ENCODE measurements around the gene EML6.

The EML6 gene

DNA sequence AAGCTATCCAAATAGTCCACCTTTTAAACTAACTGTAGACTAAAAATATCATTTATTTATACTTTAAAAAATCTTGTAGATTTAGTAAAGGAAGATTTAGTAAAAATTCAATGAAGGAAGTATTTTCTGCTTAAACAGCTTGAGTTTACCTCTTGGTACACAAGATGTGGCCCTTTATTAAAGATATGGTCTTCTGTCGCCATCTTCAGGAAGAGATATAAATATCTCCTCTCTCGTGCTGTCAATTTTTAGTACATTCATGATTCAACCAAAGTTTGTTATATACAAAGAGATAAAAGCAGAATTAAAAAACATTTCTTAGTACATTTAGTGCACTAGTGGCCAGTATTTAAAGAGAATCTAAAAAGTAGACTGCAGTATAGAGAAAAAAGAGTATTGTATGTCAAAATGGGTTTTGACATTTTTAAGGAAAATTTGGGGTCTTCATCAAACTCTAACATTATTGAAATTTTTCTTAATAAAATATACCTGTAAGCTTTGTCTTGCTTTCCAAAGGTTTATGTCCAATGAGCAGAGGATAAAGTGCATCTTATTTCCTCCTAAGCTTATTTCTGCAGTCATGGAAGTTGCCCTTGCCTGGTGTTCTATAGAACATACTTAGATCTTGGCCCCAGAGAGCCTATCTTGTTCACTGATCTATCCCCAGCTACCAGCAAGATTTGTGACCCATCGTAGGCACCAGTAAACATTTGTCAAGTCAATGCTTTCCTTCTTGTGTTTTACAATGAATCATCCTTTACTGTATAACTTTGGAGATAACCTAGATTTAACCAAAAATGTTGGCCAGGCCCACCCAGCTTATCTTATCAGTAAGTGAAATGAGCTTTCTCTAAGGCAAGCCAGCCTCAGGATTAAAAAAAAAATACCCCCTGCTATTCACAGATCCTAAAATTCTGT is 18.5 kb upstream of the EML6 start:
- DNase-seq (ENCODE audit: low read depth in 1 of 2, low spot score in 1 of 2): no peak

DNA sequence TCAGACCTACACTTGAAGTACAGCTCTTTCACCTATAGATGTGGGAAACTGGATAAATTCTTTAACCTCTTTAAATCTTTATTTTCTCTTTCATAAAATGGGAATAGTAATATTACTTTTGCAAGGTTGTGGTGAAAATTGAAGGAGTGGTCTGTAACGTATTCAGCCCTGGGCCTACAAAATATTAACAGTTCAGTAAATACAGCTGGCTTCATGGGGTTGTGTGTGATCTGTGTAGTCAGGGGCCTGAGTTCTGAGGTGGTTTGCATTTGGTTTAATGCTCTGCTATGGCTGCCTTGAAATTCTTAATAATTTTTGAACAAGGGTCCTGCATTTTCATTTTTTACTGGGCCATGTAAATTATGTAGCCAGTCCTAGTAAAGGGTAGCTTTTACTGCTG is 16.8 kb upstream of the EML6 start:
- no peak for DNase-seq (ENCODE audit: low read depth in 1 of 2, low spot score in 1 of 2)

DNA sequence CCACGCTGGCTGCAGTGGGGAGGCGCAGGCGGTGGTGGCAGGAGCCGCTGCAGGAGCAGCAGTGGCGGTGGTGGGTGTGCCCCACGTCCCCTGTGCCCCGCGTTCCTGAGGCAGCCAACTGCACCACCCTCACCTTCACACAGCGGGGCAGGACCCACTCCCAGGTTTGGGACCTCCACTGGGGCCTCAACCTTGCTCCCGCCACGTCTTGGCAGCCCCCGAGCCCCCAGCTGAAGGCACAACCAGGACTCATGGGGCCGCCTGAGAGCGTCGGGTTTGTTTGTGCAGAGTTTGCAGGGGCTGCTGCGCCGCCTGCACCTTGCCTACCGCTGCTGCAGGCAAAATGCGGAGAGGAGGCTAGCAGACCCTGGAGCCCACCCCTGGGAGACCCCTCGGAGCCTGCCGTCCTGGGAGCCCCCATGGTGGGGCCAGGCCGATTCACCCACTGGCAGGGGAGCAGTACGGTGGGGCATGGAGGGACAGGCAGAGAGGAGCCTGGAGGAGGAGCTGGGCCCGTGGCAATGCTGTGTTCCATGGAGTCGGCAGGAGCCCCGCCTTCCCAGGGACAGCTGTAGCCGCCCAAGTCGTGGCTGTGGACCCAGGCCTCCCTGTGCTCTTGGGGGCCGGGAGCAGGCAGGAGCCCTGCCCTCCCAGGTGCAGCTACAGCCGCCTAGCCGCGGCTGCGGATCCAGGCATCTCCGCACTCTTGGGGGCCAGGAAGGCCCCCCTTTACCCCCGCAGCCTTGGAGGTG is 14.7 kb upstream of the EML6 start:
- no peak for DNase-seq (ENCODE audit: low read depth in 1 of 2, low spot score in 1 of 2)

DNA sequence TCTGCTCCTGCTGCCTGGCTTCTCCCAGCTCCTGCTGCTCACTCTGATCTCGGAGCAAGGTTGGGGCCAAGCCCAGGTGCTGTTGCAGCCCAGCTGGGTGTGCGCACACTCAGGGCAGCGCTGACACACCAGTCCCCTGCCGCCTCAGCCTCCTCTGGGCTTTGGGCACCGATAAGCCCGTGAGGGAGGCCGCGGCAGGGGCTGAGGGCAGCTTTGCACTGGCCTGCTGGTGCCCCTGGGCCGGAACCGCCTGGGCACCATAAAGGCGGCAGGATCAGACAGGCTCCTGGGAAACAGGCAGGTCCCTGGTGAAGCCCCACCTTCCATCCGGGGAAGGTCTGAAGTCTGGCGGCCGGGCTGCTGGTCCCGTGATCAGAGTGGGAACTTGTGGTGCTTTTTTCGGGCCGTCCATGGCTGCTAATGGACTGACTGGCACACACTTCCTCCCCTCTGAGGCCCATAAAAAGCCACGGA is 14.1 kb upstream of the EML6 start:
- DNase-seq (ENCODE audit: low read depth in 1 of 2, low spot score in 1 of 2): no peak

DNA sequence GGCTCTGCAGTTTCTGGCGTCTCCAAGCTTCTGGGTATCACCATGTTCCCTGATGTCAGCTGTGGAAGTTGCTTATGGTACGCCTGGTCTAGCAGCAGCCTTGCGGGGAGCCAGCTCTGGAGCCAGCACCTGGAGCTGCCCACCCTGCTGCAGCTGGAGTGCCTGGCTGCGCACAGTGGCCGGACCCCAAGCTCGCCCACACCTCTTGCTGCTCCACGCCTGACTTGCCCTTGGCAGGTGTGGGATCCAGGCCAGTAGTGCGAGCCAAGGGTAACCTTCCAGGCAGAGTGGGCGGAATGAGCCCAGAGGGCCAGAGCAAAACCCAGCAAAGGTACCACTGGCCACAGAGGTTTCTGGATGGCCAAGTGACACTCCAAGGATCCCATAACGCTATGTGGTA is 13.2 kb upstream of the EML6 start:
- DNase-seq (ENCODE audit: low read depth in 1 of 2, low spot score in 1 of 2): no peak

DNA sequence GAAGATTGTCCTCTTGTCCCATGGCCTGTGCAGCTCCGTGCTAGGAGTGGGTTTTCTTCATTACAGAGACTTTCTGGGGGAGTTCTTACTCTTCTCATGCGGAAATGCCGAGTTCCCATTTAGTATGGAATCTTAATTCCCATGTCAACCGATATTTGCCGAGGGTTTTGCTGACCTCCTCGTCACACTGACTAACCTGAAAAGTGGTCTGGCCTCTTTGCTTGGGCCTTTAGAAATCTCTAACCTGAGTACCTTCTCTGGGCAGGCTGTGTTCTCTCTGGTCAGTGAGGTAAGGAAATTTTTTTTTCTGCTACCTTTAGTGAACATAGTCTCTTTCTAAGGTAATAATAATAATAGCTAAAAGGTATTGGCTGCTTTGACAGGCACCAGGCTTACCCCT is 10.9 kb upstream of the EML6 start:
- DNase-seq (ENCODE audit: low read depth in 1 of 2, low spot score in 1 of 2): no peak

DNA sequence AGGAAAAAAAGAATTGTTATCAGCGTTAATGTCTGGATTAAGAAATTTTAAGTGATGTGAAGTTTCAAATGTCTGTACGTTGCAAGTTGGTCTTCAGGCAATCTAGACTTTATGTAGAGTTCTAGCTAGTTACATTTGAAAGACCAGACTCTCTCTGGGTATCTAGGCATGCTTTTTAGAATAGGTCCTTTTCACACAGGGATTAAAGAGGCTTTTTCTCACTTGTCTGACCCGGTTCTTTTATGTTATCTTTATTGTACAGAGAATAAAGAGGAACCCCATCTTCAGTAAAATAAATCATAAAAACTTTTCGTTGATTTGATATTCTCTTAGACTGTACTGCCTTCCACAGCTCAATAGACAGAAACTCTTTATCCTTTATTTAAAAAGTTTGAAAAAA is 8.5 kb upstream of the EML6 start:
- no peak for DNase-seq (ENCODE audit: low read depth in 1 of 2, low spot score in 1 of 2)

DNA sequence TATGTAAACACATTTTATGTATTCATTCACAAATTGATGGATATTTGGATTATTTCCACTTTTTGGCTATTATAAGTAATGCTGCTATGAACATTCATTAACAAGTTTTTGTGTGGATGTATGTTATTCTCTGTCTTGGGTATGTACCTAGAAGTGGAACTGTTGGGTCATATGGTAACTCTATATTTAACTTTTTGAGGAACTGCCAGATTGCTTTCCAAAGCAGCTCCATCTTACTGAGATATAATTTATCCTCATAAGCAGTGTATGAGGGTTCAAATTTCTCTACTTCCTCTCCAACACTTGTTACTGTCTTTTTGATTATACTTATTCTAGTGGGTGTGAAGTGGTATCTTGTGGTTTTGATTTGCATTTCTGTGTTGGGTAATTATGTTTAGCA is 7.1 kb upstream of the EML6 start:
- no peak for DNase-seq (ENCODE audit: low read depth in 1 of 2, low spot score in 1 of 2)

DNA sequence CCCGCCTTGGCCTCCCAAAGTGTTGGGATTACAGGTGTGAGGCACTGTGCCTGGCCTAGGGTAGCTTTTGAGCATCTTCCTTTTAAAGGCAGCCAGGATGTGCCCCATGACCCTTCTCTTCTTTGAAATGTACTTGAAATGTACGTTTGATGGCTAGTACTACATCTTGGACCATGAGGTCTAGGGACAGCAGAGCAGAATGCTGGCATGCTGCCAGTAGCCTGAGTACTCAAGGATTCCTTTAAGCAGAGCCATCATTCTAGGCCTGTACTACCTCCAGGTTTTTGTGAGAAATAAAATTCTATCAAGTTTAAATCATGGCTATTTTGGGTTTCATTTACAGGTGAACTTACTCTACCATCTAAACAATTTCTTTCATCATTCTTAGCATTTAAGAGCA is 2.9 kb upstream of the EML6 start:
- DNase-seq (ENCODE audit: low read depth in 1 of 2, low spot score in 1 of 2): no peak

DNA sequence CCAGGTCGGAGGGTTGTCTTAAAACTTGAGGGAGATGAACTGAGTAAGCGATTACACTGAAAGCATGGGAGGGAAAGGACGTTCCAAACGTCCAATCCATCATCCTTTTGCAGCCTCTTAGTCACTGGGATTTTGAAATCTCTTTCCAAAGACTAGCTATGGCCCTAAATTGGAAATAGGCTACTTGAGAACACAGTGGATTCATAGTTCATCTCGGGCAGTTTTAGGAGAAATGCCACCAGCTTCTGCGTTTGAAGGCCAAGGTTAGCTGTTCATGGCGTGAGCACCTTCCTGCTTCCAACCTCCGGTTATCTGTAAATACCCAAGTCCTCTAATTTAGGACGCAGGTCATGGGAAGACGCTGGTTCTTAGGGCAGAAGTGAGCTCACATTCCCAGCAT is 821 bp upstream of the EML6 start:
- DNase-seq (ENCODE audit: low read depth in 1 of 2, low spot score in 1 of 2): no peak

DNA sequence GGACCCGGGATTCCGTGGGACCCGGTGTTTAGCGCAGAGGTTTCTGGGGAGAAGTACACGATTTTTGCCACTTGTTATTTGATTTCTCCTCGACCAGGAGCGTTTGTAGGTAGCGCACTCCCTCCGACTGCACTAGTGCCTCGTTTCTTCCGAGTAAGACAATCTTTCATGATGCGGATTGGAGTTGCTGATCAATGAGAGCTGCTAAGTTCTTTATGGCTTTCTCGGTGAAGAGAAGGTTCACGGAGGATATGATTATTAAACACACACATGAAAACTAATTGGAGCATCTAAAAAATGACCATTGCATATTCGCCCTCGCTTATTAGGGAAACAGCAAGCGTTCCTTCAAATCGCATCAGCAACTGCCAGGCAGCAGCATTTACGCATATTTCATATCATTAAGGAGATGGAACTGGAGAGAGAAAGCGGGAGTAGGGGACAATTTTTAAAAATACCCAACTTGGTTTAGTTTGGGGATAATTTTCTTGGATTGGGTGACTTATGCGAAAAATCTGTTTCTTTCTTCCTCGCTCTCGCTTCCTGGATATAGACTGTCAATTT is 616 bp downstream of the EML6 start:
- no peak for DNase-seq (ENCODE audit: low read depth in 1 of 2, low spot score in 1 of 2)

DNA sequence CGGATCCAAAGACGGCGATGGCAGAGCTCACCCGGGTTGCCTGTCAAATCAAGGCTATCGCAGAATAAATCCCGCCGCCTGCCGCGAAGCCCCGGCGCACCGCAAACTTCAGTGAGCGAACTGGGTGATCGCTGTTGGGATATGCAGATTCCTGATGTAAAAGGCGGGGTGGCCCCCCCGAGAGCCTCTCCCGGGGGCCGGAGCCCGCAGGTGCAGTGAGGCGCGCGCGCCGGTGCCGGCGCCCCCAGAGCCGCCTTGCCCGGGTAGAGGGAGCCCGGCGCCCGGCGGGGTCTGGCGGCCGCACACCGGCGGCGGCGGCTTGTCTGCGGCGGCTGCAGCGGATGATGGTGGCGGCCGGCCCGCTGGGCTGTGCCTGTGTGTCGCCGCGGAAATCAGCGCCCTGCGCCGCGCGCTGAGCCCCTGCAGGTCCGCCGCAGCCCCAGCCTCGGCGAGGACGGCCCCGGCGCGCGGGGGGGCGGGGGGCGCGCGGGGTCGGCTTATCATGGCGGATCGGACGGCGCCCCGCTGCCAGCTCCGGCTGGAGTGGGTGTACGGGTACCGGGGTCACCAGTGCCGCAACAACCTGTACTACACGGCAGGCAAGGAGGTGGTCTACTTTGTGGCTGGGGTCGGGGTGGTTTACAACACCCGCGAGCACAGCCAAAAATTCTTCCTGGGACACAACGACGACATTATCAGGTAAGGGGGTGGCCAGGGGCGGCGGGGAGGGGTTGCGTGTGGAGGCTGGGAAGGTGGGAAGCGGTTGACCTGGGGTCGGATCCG is 1.3 kb downstream of the EML6 start:
- no peak for DNase-seq (ENCODE audit: low read depth in 1 of 2, low spot score in 1 of 2)

DNA sequence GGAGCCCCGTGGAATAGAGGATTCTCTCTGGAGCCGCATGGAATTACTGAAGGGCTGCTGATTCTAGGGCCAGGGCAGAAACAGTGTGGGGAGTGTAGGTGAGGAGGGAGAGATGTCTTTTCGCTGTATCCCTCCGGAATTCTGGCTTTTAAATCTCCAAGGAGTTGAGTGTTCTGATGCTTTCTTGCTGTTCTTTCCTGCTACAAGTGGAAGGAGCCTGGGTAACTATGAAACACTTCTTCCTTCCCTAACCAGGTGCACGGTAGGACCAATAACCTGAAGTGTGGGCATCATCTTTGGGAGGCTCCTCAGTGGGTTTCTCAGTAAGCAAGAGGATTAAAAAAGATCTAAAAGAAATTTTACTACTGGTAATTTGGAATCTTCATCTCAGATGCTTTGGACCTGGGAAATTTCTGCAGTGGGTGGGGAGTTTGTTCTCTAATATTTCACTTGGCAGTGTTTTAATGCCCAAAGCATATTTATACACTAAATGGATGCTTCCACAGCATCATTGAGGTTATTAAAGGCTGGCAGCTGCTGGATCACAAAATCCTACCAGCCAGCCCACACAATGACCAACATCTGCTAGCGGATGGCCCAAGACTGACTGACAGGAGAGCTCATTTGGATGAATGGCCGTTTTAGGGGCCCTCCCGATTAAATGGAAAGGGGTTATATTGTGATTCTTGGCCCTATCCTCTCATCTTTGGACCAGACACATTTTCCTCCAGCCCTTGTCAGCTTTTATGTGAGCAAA is 2.1 kb downstream of the EML6 start:
- DNase-seq (ENCODE audit: low read depth in 1 of 2, low spot score in 1 of 2): no peak

DNA sequence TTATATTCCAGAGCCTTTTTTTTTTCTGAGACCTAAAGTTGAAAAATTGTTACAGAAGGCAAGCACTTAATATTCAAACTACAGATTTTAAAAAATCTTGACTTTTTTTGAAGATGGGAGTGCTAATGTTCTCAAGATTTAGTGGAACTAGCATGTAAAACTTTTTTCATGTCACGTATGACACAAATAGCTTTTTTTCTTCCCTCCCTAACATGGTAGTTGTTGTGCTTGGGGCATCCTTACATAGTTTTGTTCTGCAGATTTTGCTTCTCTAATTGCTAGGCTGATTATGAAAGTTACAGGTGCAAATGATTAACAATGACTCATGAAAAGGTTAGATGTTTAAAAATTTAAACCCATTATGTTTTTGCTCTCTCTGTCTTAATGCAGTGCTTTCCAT is 3.0 kb downstream of the EML6 start:
- no peak for DNase-seq (ENCODE audit: low read depth in 1 of 2, low spot score in 1 of 2)

DNA sequence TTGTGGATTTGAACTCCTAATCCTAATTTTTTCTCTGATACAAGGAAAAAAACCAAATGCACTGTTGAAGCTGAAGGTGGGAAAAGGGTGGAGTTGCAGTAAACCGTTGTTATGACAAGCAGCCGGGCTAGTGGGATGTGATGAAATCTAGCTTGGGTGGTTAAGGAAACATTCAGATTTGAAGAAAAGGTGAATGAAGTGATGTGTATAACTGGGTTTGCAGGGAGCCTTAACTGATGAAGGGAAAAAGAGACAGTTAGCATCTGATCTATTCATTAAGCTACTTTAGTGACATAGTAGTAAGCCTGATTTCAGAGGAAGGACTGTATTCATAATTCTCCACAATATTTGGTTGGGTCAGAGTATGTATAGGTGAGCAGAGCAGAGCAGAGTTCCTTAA is 3.5 kb downstream of the EML6 start:
- no peak for DNase-seq (ENCODE audit: low read depth in 1 of 2, low spot score in 1 of 2)

DNA sequence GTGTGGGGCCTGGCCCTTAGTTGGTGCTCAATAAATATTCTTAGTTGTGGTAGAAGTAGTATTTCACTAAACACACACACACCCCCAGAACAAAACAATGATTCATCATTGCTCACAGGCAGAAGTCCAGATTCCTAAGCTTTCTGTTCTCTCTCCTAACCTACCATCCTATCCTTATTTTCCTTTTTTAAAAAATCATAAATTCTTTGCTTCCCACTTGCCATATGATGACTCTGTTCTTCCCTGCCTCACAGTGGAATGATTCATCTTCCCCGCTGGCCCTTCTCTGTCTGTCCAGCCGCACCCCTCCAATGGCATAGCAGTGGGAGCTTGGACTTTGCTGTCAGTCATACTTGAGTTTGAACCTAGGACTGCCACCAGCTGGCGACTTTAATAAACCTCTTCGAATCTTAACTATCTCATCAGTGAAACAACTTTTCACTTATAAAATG is 5.2 kb downstream of the EML6 start:
- DNase-seq (ENCODE audit: low read depth in 1 of 2, low spot score in 1 of 2): no peak

DNA sequence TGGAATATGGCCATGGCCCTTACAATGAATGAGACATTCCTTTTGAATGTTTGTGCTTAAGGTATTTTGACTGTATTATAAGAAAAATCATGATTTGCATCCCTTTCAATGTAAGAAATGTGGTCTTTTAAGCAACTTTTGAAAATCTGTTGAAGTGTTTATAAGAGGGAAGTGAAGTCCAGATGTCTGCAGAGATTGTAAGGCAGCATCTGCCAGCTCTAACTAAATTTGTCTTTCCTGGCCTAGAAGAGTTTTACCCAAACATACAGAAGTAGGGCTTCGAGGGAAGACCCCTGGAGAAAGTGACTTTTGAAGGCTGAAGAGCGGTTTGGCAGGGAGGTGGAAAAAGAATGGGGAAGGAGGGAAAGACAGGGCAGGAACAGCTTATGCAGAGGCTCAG is 12.2 kb downstream of the EML6 start:
- DNase-seq (ENCODE audit: low read depth in 1 of 2, low spot score in 1 of 2): no peak

DNA sequence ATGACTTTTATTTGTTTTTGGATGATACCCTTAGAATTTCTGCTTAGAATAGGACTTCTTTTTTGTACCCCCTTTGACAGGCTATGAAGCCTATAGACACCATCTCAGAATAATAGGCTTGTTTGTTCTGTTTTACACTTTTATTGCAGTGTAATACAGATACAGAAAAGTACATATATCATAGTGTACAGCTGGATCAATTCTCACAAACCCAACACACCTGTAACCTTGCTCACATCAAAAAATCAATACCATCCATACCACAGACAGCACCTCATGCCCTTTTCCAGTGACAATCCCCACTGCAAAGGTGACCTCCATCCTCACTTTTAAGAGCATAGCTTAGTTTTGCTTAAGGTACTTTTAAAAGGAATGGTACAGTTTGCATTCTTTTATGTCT is 14.8 kb downstream of the EML6 start:
- DNase-seq (ENCODE audit: low read depth in 1 of 2, low spot score in 1 of 2): no peak

DNA sequence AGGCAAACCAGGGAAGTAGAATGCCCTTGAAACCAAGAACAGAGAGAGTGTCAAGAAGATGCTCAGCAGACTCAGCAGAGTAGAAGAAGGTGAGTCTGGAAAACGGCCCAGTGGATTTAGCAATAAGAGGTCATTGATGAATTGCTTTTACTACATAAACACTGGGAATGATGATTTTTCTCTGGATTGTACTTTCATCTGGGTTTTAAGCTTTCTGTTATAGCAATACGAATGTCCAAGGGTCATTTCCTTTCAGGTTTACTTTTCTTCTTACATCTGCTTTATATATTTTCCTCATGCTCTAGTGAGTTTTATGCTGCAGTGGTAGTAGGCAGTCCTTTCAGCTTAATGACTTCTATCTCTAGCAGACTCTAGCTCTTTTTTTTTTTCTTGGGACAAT is 16.9 kb downstream of the EML6 start:
- no peak for DNase-seq (ENCODE audit: low read depth in 1 of 2, low spot score in 1 of 2)

DNA sequence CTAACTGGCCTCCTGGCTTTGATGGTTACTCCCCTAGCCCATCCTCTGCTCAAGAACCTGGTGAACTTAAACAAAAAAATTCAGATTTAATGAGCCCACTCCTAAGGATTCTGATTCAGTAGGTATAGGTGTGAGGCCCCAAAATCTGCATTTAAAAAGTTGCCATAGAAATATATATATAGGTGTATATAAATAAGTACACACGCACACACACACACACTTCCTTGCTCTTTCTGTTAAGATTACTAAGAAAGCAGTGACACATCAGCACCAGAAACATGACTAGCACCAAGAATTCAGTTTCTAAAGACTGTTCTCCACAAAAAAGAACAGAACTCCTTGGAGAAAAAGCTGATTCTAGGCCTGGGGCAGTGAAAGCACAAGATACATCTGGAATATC is 17.8 kb downstream of the EML6 start:
- DNase-seq (ENCODE audit: low read depth in 1 of 2, low spot score in 1 of 2): no peak

DNA sequence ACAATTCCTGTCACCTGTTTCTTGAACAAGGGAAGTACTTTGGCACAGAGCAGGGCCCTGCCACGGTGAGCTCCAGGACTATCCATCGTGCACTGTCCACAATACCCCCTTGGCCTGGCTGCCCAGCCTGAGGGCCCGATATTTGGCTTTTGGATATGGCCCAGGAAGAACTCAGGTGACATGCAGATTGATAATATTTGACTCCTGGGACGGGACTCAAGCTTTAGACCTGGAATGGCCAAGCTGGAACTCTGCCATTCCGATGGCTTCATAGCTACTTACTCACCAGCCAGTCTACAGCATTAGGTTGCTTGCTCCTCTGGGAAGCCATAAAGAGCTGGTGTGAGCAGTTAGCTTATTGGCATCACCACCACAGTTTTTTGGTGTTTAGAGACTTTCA is 26.6 kb downstream of the EML6 start:
- DNase-seq (ENCODE audit: low read depth in 1 of 2, low spot score in 1 of 2): no peak

Data from activated CD4-positive, alpha-beta T cell treated with anti-CD3 and anti-CD28 coated beads, Interleukin-2, amount 50 U/mL, for 24 hours (primary cell).